Mesodermal cell (in vitro differentiated cells): ENCODE results near the gene SLC25A44.

Source experiments
- H3K27ac ChIP-seq: 2 replicates; pipeline ENCODE4 v1.7.0; 2013; ENCODE audit warnings: mild to moderate bottlenecking, low read depth, low read length, moderate library complexity; ENCODE audit not compliant: severe bottlenecking
- H3K36me3 ChIP-seq: 2 replicates; pipeline ENCODE4 v1.7.1; 2013; ENCODE audit warnings: mild to moderate bottlenecking, low read length, moderate library complexity; ENCODE audit not compliant: control insufficient read depth, insufficient read depth
- H3K4me1 ChIP-seq: one replicate; pipeline ENCODE4 v1.7.1; 2013; ENCODE audit warnings: mild to moderate bottlenecking, low read length; ENCODE audit not compliant: insufficient read depth, control insufficient read depth, poor library complexity, severe bottlenecking
- H3K4me3 ChIP-seq: 2 replicates; pipeline ENCODE4 v1.7.0; 2013; ENCODE audit warnings: low read length, control low read depth, mild to moderate bottlenecking; ENCODE audit not compliant: insufficient read depth, poor library complexity, severe bottlenecking; ENCODE audit errors: extremely low read depth
- H3K9me3 ChIP-seq: 2 replicates; pipeline ENCODE4 v1.7.1; 2013; ENCODE audit warnings: mild to moderate bottlenecking, low read length, moderate library complexity; ENCODE audit not compliant: control insufficient read depth
- WGBS, 2 experiments: methylation state at CpG; one replicate each; pipeline ENCODE4 v1.1.5; 2013; ENCODE audit warnings: missing lambda C conversion rate in 2 of 2; ENCODE audit not compliant: insufficient coverage in 2 of 2; 5-methylcytosine and 5-hydroxymethylcytosine counted together

SLC25A44 gene

GRCh38 chr1:156241926-156242325 lies 48.0 kb downstream of the SLC25A44 start, which contains the start of gene BGLAP:
Gene BGLAP, plus strand, starts transcription at chr1:156242184. Its CDS starts 48 bp downstream, at chr1:156242232.
- Histone ChIP-seq H3K9me3 (no peaks in the 10 kb centered on the region), H3K4me3 (no peak within 1 kb of the TSS), H3K4me1 (peaks cover 7% of the 10 kb centered on the region), H3K27ac (peak within 1 kb of the TSS; percentile 10), H3K36me3 (peaks cover 28% of the 10 kb centered on the region)
- WGBS, 2 experiments = 95% methylated on average over 8 to 13 of the region's 14 CpGs

DNA sequence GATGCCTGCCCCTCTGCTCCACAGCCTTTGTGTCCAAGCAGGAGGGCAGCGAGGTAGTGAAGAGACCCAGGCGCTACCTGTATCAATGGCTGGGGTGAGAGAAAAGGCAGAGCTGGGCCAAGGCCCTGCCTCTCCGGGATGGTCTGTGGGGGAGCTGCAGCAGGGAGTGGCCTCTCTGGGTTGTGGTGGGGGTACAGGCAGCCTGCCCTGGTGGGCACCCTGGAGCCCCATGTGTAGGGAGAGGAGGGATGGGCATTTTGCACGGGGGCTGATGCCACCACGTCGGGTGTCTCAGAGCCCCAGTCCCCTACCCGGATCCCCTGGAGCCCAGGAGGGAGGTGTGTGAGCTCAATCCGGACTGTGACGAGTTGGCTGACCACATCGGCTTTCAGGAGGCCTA lies 48.8 kb downstream of the SLC25A44 start:
- no peak overlapping the region for H3K4me3 ChIP-seq
- no peaks in the 10 kb centered on the region for H3K9me3 ChIP-seq
- H3K4me1 ChIP-seq = peaks cover 10% of the 10 kb centered on the region
- H3K36me3 ChIP-seq = peaks cover 23% of the 10 kb centered on the region
- 90 to 93% methylated on average over 7 to 9 of the region's 10 CpGs for WGBS, 2 experiments
- H3K27ac ChIP-seq = no peak overlapping the region

DNA sequence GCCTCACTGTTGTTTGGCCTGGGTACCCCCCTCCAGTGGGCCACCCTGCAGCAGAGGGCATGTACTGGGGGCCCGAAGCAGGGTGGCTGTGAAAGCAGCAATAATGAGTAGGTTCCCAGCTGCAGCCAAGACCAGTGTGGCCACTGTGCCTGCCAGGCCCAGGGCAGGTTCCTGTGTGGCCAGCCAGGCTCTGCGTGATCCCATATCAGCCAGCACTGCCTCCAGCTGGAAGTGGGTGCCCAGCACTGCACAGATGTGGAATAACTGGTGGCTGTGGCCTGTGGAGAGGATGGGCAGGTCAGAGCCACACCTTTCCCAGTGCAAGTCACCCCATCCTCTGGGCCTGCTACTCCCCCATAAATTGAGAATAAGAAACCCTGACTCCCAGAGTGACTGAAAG lies 50.2 kb downstream of the SLC25A44 start:
- WGBS, 2 experiments = 75 to 100% methylated on average over 2 of the region's 2 CpGs
- peaks cover 21% of the 10 kb centered on the region for H3K36me3 ChIP-seq
- no peak overlapping the region for H3K27ac ChIP-seq
- H3K4me3 ChIP-seq = no peak overlapping the region
- no peaks in the 10 kb centered on the region for H3K9me3 ChIP-seq
- H3K4me1 ChIP-seq = peaks cover 20% of the 10 kb centered on the region

DNA sequence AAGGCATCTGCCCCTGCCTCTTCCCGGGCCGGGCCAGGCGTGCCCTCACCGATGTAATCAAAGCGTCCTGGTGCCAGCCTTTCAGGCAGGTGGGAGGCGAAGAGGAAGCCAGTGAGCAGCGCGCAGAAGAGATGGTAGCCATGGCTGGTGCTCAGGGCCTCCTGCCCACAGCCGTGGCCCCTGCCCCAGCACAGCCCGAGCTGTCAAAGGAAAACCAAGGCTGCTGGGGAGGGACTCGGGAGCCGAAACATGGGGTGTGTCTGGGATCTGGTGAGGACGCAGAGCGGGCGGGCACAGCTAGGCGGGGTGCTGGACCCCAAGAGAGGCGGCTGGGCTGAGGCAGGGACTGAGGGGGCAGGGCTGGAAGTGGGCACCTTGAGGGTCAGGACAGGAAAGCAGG lies 50.8 kb downstream of the SLC25A44 start:
- H3K36me3 ChIP-seq = peaks cover 21% of the 10 kb centered on the region
- WGBS, 2 experiments = 96% methylated on average over 17 of the region's 17 CpGs
- no peak overlapping the region for H3K27ac ChIP-seq
- H3K4me3 ChIP-seq = no peak overlapping the region
- no peaks in the 10 kb centered on the region for H3K9me3 ChIP-seq
- peaks cover 26% of the 10 kb centered on the region for H3K4me1 ChIP-seq

DNA sequence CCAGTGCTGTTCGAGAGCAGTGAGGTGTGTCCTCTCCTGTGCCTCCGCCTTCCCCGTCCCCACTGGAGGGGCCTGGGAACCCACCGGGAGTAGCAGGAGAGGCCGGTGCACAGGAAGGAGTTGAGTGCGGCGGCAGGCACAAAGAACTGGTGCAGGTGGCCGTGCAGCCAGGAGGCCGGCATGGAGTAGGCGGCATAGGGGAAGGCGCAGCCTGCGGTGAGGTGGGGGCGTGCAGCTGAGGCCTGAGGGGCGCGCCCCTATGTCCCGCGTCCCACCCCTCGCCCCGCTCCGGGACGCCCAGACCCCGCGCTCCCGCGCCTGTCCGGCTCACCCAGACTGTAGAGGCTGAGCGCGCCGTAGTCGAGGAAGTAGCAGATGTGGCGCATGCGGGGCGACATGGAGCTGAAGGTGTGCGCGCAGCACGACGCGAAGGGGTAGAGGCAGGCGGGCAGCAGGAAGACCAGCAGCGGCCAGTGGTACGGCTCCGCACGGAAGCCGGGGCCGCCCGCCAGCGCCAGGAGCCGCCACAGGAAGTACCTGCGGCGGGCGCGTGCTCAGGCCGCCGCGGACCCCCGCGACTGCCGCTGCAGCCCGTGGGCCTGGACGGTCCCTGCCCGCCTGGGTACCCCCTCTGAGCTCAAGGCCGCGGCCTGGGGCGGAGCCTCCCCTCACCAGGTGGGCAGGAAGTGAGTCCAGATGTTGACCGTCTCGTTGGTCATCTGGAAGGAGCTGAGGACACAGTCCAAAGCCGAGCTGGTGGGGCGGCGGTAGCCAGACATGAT lies 51.7 kb downstream of the SLC25A44 start:
- peaks cover 26% of the 10 kb centered on the region for H3K36me3 ChIP-seq
- peaks cover 35% of the 10 kb centered on the region for H3K4me1 ChIP-seq
- no peak overlapping the region for H3K27ac ChIP-seq
- no peaks in the 10 kb centered on the region for H3K9me3 ChIP-seq
- H3K4me3 ChIP-seq = no peak overlapping the region
- 47 to 55% methylated on average over 51 to 58 of the region's 69 CpGs for WGBS, 2 experiments

DNA sequence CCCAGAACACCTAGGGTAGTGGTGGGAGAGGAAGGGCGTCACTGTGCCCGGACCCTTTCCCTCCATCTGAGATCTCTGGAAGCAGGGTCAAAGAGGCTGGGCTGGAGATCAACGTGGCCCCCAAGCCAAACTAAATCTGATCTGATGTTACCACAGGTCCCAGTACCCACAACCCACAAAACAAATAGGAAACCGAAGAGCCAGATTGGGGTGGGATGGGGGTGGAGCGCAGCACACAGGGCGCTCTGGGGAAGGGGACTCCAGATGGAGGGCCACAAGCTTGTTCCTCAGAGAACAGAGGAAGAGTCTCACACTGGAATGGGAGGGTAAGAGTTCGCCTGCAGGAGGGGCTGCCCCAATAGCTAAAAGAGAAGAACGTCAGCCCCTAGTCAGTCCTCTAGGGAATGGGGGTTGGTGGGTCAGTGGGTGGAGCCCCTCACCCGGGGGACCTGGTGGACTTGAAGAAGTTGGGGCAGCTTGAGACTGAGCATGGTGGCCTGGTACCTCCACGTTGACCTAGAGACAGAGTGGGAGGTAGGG lies 52.4 kb downstream of the SLC25A44 start:
- Histone ChIP-seq H3K27ac (no peak overlapping the region), H3K4me3 (no peak overlapping the region), H3K4me1 (peaks cover 40% of the 10 kb centered on the region), H3K9me3 (no peaks in the 10 kb centered on the region), H3K36me3 (peaks cover 32% of the 10 kb centered on the region)
- WGBS, 2 experiments = 83 to 97% methylated on average over 3 to 8 of the region's 10 CpGs

DNA sequence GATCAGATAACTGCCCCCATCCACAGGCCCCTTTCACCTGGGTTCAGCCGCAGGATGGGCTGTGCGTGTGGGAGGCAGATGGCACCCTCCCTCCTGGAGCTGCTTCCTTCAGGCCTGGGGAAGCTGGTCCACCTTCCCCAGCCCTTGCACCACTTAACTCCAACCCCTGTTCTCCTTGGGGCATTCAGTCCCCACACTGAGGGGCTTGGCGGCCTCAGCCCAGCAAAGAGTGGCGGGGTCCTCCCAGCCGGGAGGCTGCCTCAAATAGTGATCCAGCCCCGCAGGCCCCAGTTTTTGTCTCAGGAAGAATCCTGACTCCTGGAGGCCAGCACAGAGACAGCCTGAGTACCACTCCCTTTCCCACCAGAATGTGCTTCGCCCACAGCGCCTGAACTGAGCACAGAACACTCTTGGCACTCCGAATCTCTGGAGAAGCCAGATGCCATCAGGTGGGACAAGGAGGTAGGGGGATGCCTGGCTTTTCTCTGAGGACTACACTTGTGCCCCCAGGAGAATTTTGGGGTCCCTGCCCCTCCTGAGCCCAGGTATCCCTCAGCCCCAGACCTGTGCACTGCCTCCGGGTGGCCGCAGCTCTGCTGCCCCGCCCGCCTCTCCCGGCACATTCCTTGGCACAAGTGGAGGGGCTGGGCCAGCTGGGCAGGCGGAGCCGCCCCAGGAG lies 53.0 kb downstream of the SLC25A44 start:
- Histone ChIP-seq H3K27ac (no peak overlapping the region), H3K4me3 (no peak overlapping the region), H3K9me3 (no peaks in the 10 kb centered on the region), H3K4me1 (peaks cover 40% of the 10 kb centered on the region), H3K36me3 (peaks cover 33% of the 10 kb centered on the region)
- WGBS, 2 experiments = 93 to 96% methylated on average over 12 to 13 of the region's 16 CpGs

- Histone ChIP-seq H3K9me3 (no peaks in the 10 kb centered on the region), H3K4me1 (peaks cover 48% of the 10 kb centered on the region), H3K4me3 (no peak within 1 kb of the TSS), H3K27ac (peak within 1 kb of the TSS; percentile 41), H3K36me3 (peaks cover 41% of the 10 kb centered on the region)
- 75 to 89% methylated on average over 13 to 14 of the region's 16 CpGs for WGBS, 2 experiments
Measured at GRCh38 chr1:156247460-156248322, 53.8 kb downstream of the SLC25A44 start, which contains the start of gene PAQR6. Gene PAQR6, minus strand, starts transcription at chr1:156248056. Its CDS starts 1,325 bp downstream, at chr1:156246731.

GRCh38 chr1:156248323-156248683 lies 54.4 kb downstream of the SLC25A44 start:
- WGBS, 2 experiments = no CpG with 5 or more reads among the region's 4 CpGs
- H3K9me3 ChIP-seq = no peaks in the 10 kb centered on the region
- H3K4me1 ChIP-seq = peaks cover 52% of the 10 kb centered on the region
- H3K4me3 ChIP-seq = no peak overlapping the region
- peaks cover 47% of the 10 kb centered on the region for H3K36me3 ChIP-seq
- peak overlapping the region; percentile 41 for H3K27ac ChIP-seq

- H3K4me3 ChIP-seq = no peak overlapping the region
- WGBS, 2 experiments = 90 to 98% methylated on average over 2 to 4 of the region's 5 CpGs
- H3K9me3 ChIP-seq = no peaks in the 10 kb centered on the region
- H3K27ac ChIP-seq = peak overlapping the region; percentile 10
- peaks cover 60% of the 10 kb centered on the region for H3K36me3 ChIP-seq
- H3K4me1 ChIP-seq = peaks cover 57% of the 10 kb centered on the region
Measured at GRCh38 chr1:156249593-156249992, 55.7 kb downstream of the SLC25A44 start.
